ENCODE results near the gene GNAQ. TPM values are rescaled to one million over a fixed set of nuclear protein-coding genes. Genes with fewer than 3 reads are reported as not detected.

GNAQ gene
- total RNA-seq, 1 experiment from 2014 or later = 48.6 TPM

- H2BK5ac ChIP-seq (ENCODE audit: insufficient read length, low read length) = no peak overlapping the region
- H3K9me3 ChIP-seq (ENCODE audit: control insufficient read depth, low read depth, low read length) = no peaks in the 10 kb centered on the region
- H4K91ac ChIP-seq (ENCODE audit: insufficient read length, low read depth, low read length) = no peak overlapping the region
- no peak overlapping the region for H2BK15ac ChIP-seq (ENCODE audit: low read depth, low read length)
- no CpG with 5 or more reads among the region's 6 CpGs for WGBS (ENCODE audit: extremely low coverage, insufficient read length, low lambda C conversion rate)
- H3K23ac ChIP-seq (ENCODE audit: insufficient read length, low read depth, low read length) = no peak overlapping the region
- no peak overlapping the region for H2BK12ac ChIP-seq (ENCODE audit: insufficient read length, low read depth, low read length)
- H3K56ac ChIP-seq (ENCODE audit: insufficient read length, low read depth, low read length) = no peak overlapping the region
- Mint-ChIP-seq H3K4me1 (peaks cover 8 to 22% of the 10 kb centered on the region in 2 experiments; a peak in 3 of 4 replicates), H3K27ac (no peak overlapping the region; a peak in 1 of 7 replicates), H3K4me3 (no peak overlapping the region), H3K27me3 (ENCODE audit: low read depth) (no peaks in the 10 kb centered on the region), H3K9me3 (no peaks in the 10 kb centered on the region), H3K36me3 (ENCODE audit: insufficient read depth in 1 of 3, low read depth in 3 of 3) (peaks cover 4 to 27% (median 11%) of the 10 kb centered on the region in 3 experiments; a peak in 6 of 7 replicates)
- H3K4me2 ChIP-seq (ENCODE audit: insufficient read depth, insufficient read length, low read length) = no peak overlapping the region
- H3K9ac ChIP-seq (ENCODE audit: extremely low read depth, insufficient read length, low read length) = no peak overlapping the region
- H2AK5ac ChIP-seq (ENCODE audit: insufficient read length, low read length) = no peak overlapping the region
- H3K18ac ChIP-seq (ENCODE audit: insufficient read length, low read depth, low read length) = no peak overlapping the region
- H4K8ac ChIP-seq (replicated peaks; ENCODE audit: insufficient read length, low read depth, low read length) = no peak overlapping the region
- no peaks in the 10 kb centered on the region for H3K79me2 ChIP-seq (ENCODE audit: insufficient read depth, low read length)
- no peak overlapping the region for H2AFZ ChIP-seq (ENCODE audit: low read length)
- H3K27me3 ChIP-seq (ENCODE audit: insufficient read depth, low read length) = no peaks in the 10 kb centered on the region
- no peak overlapping the region for H3K4ac ChIP-seq (ENCODE audit: low read depth, low read length)
- H3K27ac ChIP-seq (ENCODE audit: insufficient read length, low read depth, low read length) = no peak overlapping the region
- H3K4me1 ChIP-seq (ENCODE audit: insufficient read depth, low read length) = no peaks in the 10 kb centered on the region
- no peak for DNase-seq
- H2BK20ac ChIP-seq (ENCODE audit: low read depth, low read length, poor library complexity, severe bottlenecking) = no peak overlapping the region
- H3K14ac ChIP-seq (ENCODE audit: insufficient read depth, low read length) = no peak overlapping the region
- H4K5ac ChIP-seq (ENCODE audit: insufficient read length, low read depth, low read length) = no peak overlapping the region
- H3K79me1 ChIP-seq (ENCODE audit: insufficient read depth, low read depth, low read length, poor library complexity, severe bottlenecking) = no peaks in the 10 kb centered on the region
- no peak for TF ChIP-seq CTCF (conservative IDR thresholded peaks at IDR 0.05)
- H3T11ph ChIP-seq (ENCODE audit: low read length) = no peak overlapping the region
- H3K23me2 ChIP-seq (ENCODE audit: insufficient read length, low read depth, low read length, poor library complexity, severe bottlenecking) = no peaks in the 10 kb centered on the region
- H2BK120ac ChIP-seq (ENCODE audit: low read depth, low read length, poor library complexity, severe bottlenecking) = no peak overlapping the region
- H4K20me1 ChIP-seq (ENCODE audit: control insufficient read depth, insufficient read depth, insufficient read length) = peaks cover 3% of the 10 kb centered on the region
These were observed 131.8 kb downstream of the GNAQ start for GRCh38 chr9:77899679-77900354.
